Central memory CD8-positive, alpha-beta T cell (primary cell): Measurements from ENCODE around the gene KRTAP12-2.
"Not testable (repeated sequence)": the region's sequence is repeated elsewhere in the genome, so short reads cannot be mapped to it uniquely, and the experiment has no call there.

Experiments used
- ATAC-seq: fragments of 150-1000 bp; cut with Tn5 transposase; replicated peaks from 2 replicates; pipeline ENCODE4 v1.10.0; 2022; ENCODE audit warnings: mild to moderate bottlenecking, moderate FRiP score, moderate number of reproducible peaks; ENCODE audit not compliant: poor library complexity, severe bottlenecking; ENCODE audit errors: extremely low read depth
- DNase-seq, 2 donors: peaks; one replicate each; pipeline ENCODE4 v3.0.0; 2021; ENCODE audit warnings: low spot score in 2 of 2
- H3K27ac Mint-ChIP-seq: one replicate; pipeline ENCODE4 v1.8.0; 2022; ENCODE audit warnings: low read depth, mild to moderate bottlenecking, moderate library complexity, mixed read lengths
- H3K27me3 Mint-ChIP-seq: one replicate; pipeline ENCODE4 v1.8.0; 2022; ENCODE audit warnings: mixed read lengths
- H3K36me3 Mint-ChIP-seq: one replicate; pipeline ENCODE4 v1.8.0; 2022; ENCODE audit warnings: mild to moderate bottlenecking, moderate library complexity, mixed read lengths; ENCODE audit not compliant: insufficient read depth
- H3K4me1 Mint-ChIP-seq: one replicate; pipeline ENCODE4 v1.8.0; 2022; ENCODE audit warnings: mixed read lengths
- H3K4me3 Mint-ChIP-seq: one replicate; pipeline ENCODE4 v1.8.0; 2022; ENCODE audit warnings: mild to moderate bottlenecking, moderate library complexity, mixed read lengths
- H3K9me3 Mint-ChIP-seq: one replicate; pipeline ENCODE4 v1.8.0; 2022; ENCODE audit warnings: mixed read lengths

KRTAP12-2 gene

DNA sequence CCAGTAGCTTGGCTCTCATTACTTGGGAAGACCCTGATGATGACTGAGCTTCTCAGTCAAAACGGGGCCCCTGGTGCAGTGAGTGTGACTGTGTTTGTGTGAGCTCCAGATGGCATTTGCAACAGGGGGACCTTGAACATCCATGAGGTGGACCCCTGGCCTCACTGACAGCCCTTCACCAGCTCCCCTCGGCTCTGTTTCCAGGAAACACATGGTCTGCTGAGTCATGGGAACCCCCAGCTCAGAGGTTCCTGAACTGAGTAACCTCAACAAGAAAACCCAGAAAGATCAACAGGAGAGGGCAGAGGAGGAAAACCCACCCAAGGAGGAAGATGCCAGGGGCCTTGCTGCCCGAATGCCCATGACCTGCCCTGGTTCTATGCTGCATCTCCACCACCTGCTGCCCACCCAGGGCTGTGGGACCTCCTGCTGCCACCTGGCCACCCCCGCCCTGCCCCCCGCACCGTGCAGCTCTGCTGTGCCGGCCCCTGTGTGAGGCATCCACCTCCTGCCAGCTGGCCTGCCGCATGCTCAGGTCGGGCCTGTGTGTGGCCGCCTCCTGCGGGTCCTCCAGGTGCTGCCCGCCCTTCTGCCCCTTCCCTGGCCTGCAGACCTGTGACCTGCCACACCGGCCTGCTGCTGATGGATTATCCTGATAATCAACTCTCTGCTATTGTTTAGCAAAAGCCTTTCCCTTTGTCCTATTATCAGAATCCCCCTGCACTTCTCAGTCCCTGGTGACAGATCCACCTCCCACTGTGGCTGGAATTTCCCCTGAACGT, 19.5 kb upstream of the KRTAP12-2 start:
- Mint-ChIP-seq H3K36me3 (no peaks in the 10 kb centered on the region), H3K9me3 (no peaks in the 10 kb centered on the region), H3K4me1 (peaks cover 18% of the 10 kb centered on the region), H3K27me3 (peaks cover 22% of the 10 kb centered on the region), H3K4me3 (no peak overlapping the region), H3K27ac (no peak overlapping the region)
- ATAC-seq (no peak), DNase-seq (no peak)

- Mint-ChIP-seq H3K27me3 (peaks cover 22% of the 10 kb centered on the region), H3K4me1 (peaks cover 18% of the 10 kb centered on the region)
- H3K36me3 Mint-ChIP-seq, DNase-seq, H3K9me3 Mint-ChIP-seq, H3K4me3 Mint-ChIP-seq, H3K27ac Mint-ChIP-seq, ATAC-seq: not testable (repeated sequence)
Observed at GRCh38 chr21:44685050-44685449, 18.3 kb upstream of the KRTAP12-2 start.

GRCh38 chr21:44684483-44684882, 17.8 kb upstream of the KRTAP12-2 start:
- no peak overlapping the region for H3K4me3 Mint-ChIP-seq
- H3K27ac Mint-ChIP-seq = no peak overlapping the region
- peaks cover 22% of the 10 kb centered on the region for H3K27me3 Mint-ChIP-seq
- H3K9me3 Mint-ChIP-seq = no peaks in the 10 kb centered on the region
- ATAC-seq (no peak), DNase-seq (no peak)
- no peaks in the 10 kb centered on the region for H3K36me3 Mint-ChIP-seq
- H3K4me1 Mint-ChIP-seq = peaks cover 18% of the 10 kb centered on the region

DNA sequence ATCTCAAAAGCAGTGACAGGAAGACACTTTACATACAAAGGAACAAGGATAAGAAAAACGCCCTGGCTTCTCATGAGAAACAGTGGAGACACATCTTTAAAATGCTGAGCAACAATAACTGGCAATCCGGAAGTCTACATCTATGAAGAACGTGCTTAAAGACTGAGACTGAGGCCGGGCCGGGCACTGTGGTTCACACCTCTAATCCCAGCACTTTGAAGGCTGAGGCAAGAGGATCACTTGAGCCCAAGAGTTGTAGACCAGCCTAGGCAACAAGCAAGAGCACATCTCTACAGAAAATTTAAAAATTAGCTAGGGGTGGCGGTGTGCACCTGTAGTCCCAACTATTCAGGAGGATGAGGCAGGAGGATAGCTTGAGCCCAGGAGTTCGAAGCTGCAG, 17.4 kb upstream of the KRTAP12-2 start:
- DNase-seq (no peak), ATAC-seq (no peak)
- Mint-ChIP-seq H3K36me3 (no peaks in the 10 kb centered on the region), H3K4me1 (peaks cover 18% of the 10 kb centered on the region), H3K4me3 (no peak overlapping the region), H3K9me3 (no peaks in the 10 kb centered on the region), H3K27me3 (peaks cover 22% of the 10 kb centered on the region), H3K27ac (no peak overlapping the region)

GRCh38 chr21:44682580-44683151, 15.9 kb upstream of the KRTAP12-2 start:
- no peaks in the 10 kb centered on the region for H3K36me3 Mint-ChIP-seq
- no peak for DNase-seq
- H3K27me3 Mint-ChIP-seq = peaks cover 22% of the 10 kb centered on the region
- ATAC-seq = no peak
- peak overlapping the region; percentile 46 for H3K27ac Mint-ChIP-seq
- H3K9me3 Mint-ChIP-seq = no peaks in the 10 kb centered on the region
- H3K4me3 Mint-ChIP-seq = no peak overlapping the region
- peaks cover 18% of the 10 kb centered on the region for H3K4me1 Mint-ChIP-seq

GRCh38 chr21:44681861-44682579, 15.3 kb upstream of the KRTAP12-2 start, which contains the start of gene KRTAP12-1:
Gene KRTAP12-1, minus strand, starts transcription at chr21:44682163. Its CDS starts 40 bp downstream, at chr21:44682123.
- peak within 1 kb of the TSS; percentile 46 for H3K27ac Mint-ChIP-seq
- no peak for DNase-seq
- no peak for ATAC-seq
- peaks cover 18% of the 10 kb centered on the region for H3K27me3 Mint-ChIP-seq
- no peak within 1 kb of the TSS for H3K4me3 Mint-ChIP-seq
- peaks cover 18% of the 10 kb centered on the region for H3K4me1 Mint-ChIP-seq
- no peaks in the 10 kb centered on the region for H3K9me3 Mint-ChIP-seq
- H3K36me3 Mint-ChIP-seq = no peaks in the 10 kb centered on the region

DNA sequence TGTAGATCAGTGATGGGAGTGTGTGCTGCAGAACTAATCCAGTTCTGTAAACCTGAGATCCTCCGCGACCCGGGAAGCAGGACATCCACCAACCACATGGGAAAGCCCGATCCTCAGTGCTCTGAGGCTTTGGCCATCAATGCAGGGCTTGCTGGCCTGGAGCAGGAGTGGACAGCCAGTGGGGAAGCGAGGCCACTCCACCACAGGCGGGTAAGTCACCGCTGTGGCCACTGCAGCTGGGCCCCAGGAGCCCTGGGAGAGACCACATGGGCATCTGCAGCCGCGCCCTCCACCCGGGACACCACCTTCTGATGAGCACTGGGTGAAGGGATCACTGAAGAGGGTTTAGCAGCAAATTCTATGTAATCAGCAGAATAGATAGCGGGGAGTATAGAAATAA, 14.4 kb upstream of the KRTAP12-2 start:
- Mint-ChIP-seq H3K4me1 (peaks cover 12% of the 10 kb centered on the region), H3K4me3 (no peak overlapping the region), H3K27me3 (peaks cover 9% of the 10 kb centered on the region), H3K27ac (no peak overlapping the region), H3K36me3 (no peaks in the 10 kb centered on the region), H3K9me3 (no peaks in the 10 kb centered on the region)
- no peak for DNase-seq
- ATAC-seq = no peak

DNA sequence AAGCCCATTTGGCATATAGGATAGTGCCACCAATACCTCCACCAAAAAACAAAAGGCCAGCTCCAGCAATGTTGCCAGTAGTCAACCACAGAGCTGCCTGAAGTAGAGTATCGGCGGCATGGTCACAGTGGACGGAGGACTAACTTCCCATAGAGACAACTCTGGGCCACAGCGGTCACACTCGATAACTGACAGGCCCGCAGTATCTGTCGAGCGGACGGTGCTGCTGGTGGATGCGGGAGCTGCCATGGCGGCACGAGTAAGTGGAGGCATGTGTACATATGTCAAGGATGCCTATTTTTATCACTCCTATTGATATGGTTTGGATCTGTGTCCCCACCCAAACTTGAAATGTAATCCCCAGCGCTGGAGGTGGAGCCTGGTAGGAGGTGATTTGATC, 11.2 kb upstream of the KRTAP12-2 start:
- Mint-ChIP-seq H3K4me1 (peaks cover 10% of the 10 kb centered on the region), H3K27me3 (no peaks in the 10 kb centered on the region), H3K27ac (no peak overlapping the region), H3K4me3 (no peak overlapping the region), H3K36me3 (no peaks in the 10 kb centered on the region), H3K9me3 (peaks cover 9% of the 10 kb centered on the region)
- DNase-seq (no peak), ATAC-seq (no peak)

DNA sequence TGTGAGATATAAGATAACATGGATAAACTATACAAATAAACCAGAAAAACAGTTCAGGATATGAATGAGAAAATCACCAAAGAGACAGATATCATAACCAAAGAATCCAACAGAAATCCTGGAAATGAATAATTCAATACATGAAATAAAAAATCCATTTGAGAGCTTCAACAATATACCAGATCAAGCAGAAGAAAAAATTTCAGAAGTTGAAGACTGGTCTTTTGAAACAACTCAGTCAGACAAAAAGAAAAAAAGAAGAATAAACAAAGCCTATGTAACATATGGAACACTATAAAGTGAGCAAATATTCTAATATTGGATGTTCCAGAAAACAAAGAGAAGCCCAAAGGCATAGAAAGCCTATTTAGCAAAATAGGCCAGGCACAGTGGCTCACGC, 5.2 kb upstream of the KRTAP12-2 start:
- Mint-ChIP-seq H3K4me1 (peaks cover 10% of the 10 kb centered on the region), H3K36me3 (peaks cover 1% of the 10 kb centered on the region), H3K27me3 (peaks cover 10% of the 10 kb centered on the region), H3K27ac (no peak overlapping the region), H3K9me3 (peaks cover 17% of the 10 kb centered on the region), H3K4me3 (no peak overlapping the region)
- ATAC-seq (no peak), DNase-seq (no peak)

DNA sequence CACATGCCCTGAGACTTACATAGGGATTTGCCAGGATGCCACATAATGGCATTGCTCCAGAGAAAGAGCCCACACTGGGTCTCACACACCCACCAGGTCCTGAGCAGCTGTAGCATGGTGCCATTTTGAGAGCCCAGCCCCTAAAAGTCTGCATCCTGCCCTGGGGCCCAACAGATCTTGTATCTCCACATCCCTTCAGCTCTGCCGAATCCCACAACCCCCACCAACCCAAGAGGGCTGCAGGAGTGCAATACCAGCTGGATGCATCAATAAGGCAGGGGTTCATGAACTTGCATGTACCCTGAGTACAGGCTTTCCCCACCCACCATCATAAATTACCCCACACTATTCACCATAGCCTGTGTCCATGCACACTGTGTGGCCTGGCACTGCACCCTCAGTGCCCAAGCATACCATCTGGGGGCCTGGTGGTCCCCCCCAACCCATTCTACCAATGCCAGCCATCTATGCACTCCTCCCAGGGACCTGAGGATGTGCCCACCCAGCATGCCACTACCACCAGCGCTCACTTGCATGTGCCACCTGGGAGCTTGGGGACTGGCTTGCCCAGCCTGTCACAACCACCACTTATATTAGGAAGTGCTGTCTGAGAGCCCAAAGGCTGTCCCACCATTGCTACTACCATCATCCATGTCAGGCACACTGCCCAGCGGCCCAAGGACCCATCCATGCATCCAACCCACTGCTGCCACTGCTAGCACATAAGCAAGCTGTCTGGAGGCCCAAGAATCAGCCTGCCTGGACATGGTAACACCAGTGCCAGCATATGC, 4.1 kb upstream of the KRTAP12-2 start:
- Mint-ChIP-seq H3K9me3 (peaks cover 17% of the 10 kb centered on the region), H3K27me3 (peaks cover 10% of the 10 kb centered on the region), H3K4me3 (no peak overlapping the region), H3K36me3 (peaks cover 1% of the 10 kb centered on the region), H3K4me1 (peaks cover 10% of the 10 kb centered on the region), H3K27ac (no peak overlapping the region)
- ATAC-seq (no peak), DNase-seq (no peak)

GRCh38 chr21:44667612-44668011, 885 bp upstream of the KRTAP12-2 start:
- Mint-ChIP-seq H3K9me3 (peaks cover 6% of the 10 kb centered on the region), H3K36me3 (peaks cover 1% of the 10 kb centered on the region), H3K4me1 (no peaks in the 10 kb centered on the region), H3K27me3 (peaks cover 10% of the 10 kb centered on the region), H3K4me3 (no peak overlapping the region), H3K27ac (no peak overlapping the region)
- ATAC-seq = no peak
- no peak for DNase-seq

GRCh38 chr21:44664691-44665090, 2.0 kb downstream of the KRTAP12-2 start:
- Mint-ChIP-seq H3K4me3 (no peak overlapping the region), H3K4me1 (peaks cover 5% of the 10 kb centered on the region), H3K27me3 (peaks cover 10% of the 10 kb centered on the region), H3K9me3 (peaks cover 11% of the 10 kb centered on the region), H3K27ac (no peak overlapping the region), H3K36me3 (peaks cover 1% of the 10 kb centered on the region)
- ATAC-seq (no peak), DNase-seq (no peak)
